H1 (cell line): ENCODE measurements around the gene ZNF423. TPM values are rescaled to one million over a fixed set of nuclear protein-coding genes. Genes with fewer than 3 reads are reported as not detected.
A peak's percentile ranks its signal among the peaks of the same experiment; 100 is the strongest.

ENCODE experiments used
- CTCF ChIA-PET: fragments of 300-600 bp; sonication (Branson Sonifier 250); formaldehyde crosslinking; loops from one replicate; lab custom pipeline; 2021; ENCODE audit not compliant: partially characterized antibody; lab: Charles Lee
- POLR2A ChIA-PET: fragments of 300-600 bp; sonication (Branson Sonifier 250); formaldehyde crosslinking; loops from one replicate; lab custom pipeline; 2021; ENCODE audit warnings: inconsistent platforms; ENCODE audit not compliant: partially characterized antibody; lab: Charles Lee
- DNase-seq, 2 experiments: peaks; one replicate each; pipeline versions ENCODE4 v3.0.0 to v3.0.0-alpha.2; 2010 to 2022; ENCODE audit warnings: low spot score in 2 of 2, low read depth in 1 of 2, mixed read lengths in 1 of 2
- FAIRE-seq: peaks from 2 replicates; lab custom pipeline; 2011; peaks lifted over from hg19 to GRCh38; lab: Jason Lieb, UNC
- H2AFZ ChIP-seq: 2 replicates; pipeline ENCODE4 v1.8.1; 2012; ENCODE audit warnings: low read length, inconsistent platforms
- H2AK5ac ChIP-seq: 2 replicates; pipeline ENCODE4 v1.6.1; 2013; ENCODE audit warnings: low read depth, low read length
- H2BK120ac ChIP-seq: replicated peaks from 2 replicates; pipeline ENCODE3; 2013; ENCODE audit warnings: low read depth, low read length, inconsistent platforms
- H2BK12ac ChIP-seq: 2 replicates; pipeline ENCODE4 v1.6.1; 2013; ENCODE audit warnings: low read depth, low read length
- H2BK15ac ChIP-seq: 2 replicates; pipeline ENCODE4 v1.6.1; 2013; ENCODE audit warnings: low read length
- H2BK20ac ChIP-seq: 2 replicates; pipeline ENCODE4 v1.6.1; 2013; ENCODE audit warnings: low read length
- H2BK5ac ChIP-seq: 2 replicates; pipeline ENCODE4 v1.6.1; 2013; ENCODE audit warnings: low read depth, low read length
- H3K14ac ChIP-seq: 2 replicates; pipeline ENCODE4 v1.6.1; 2013; ENCODE audit warnings: inconsistent platforms; ENCODE audit not compliant: insufficient read length
- H3K18ac ChIP-seq: 2 replicates; pipeline ENCODE4 v1.6.1; 2013; ENCODE audit warnings: low read length; ENCODE audit errors: extremely low read depth
- H3K23ac ChIP-seq: 2 replicates; pipeline ENCODE4 v1.6.1; 2013; ENCODE audit warnings: inconsistent platforms; ENCODE audit not compliant: insufficient read length
- H3K23me2 ChIP-seq: 2 replicates; pipeline ENCODE4 v1.6.1; 2013; ENCODE audit warnings: low read depth, low read length
- H3K27ac ChIP-seq: 2 replicates; pipeline ENCODE4 v1.6.1; 2011; ENCODE audit warnings: low read depth, low read length, inconsistent platforms
- H3K27me3 ChIP-seq, 4 experiments: replicated peaks in 1 of 4; 1 replicate in 1 of 4; 2 replicates in 3 of 4; pipeline versions ENCODE4 v1.6.1 to v1.8.1; 2011 to 2013; ENCODE audit warnings: low read length in 3 of 4, mild to moderate bottlenecking in 3 of 4, inconsistent platforms in 2 of 4, mixed read lengths in 2 of 4, moderate library complexity in 1 of 4; ENCODE audit not compliant: control insufficient read depth in 3 of 4, insufficient read depth in 3 of 4; ENCODE audit errors: extremely low read depth in 1 of 4
- H3K36me3 ChIP-seq, 4 experiments: 2 replicates each; pipeline versions ENCODE4 v1.6.1 to v1.8.1; 2011 to 2013; ENCODE audit warnings: mild to moderate bottlenecking in 4 of 4, low read length in 3 of 4, moderate library complexity in 2 of 4, control low read depth in 1 of 4, inconsistent platforms in 1 of 4; ENCODE audit not compliant: insufficient read depth in 4 of 4, control insufficient read depth in 2 of 4
- H3K4ac ChIP-seq: replicated peaks from 2 replicates; pipeline ENCODE3; 2013; ENCODE audit warnings: low read length, low read depth, mixed read lengths, inconsistent platforms; ENCODE audit not compliant: insufficient read length
- H3K4me1 ChIP-seq, 4 experiments: replicated peaks in 1 of 4; 1 replicate in 1 of 4; 2 replicates in 3 of 4; pipeline versions ENCODE4 v1.6.1 to v1.8.1; 2011 to 2013; ENCODE audit warnings: low read length in 3 of 4, inconsistent platforms in 2 of 4, mixed read lengths in 1 of 4; ENCODE audit not compliant: insufficient read depth in 4 of 4, control insufficient read depth in 3 of 4
- H3K4me2 ChIP-seq, 2 experiments: 2 replicates each; pipeline versions ENCODE4 v1.6.1 to v1.8.1; 2011 to 2013; ENCODE audit warnings: low read depth in 2 of 2, low read length in 2 of 2, control low read depth in 1 of 2, inconsistent platforms in 1 of 2, mild to moderate bottlenecking in 1 of 2; ENCODE audit not compliant: insufficient read depth in 1 of 2
- H3K4me3 ChIP-seq, 4 experiments: fragments of 200-600, 300-600 bp in 1 of 4; sonication (generic), shearing (Covaris generic), sonication (Bioruptor Twin) in 1 of 4; 2 replicates each; pipeline versions ENCODE4 v1.5.1 to v1.8.1; 2011 to 2016; ENCODE audit warnings: low read length in 4 of 4, low read depth in 3 of 4, control low read depth in 2 of 4, inconsistent platforms in 2 of 4, mild to moderate bottlenecking in 2 of 4, mixed read lengths in 1 of 4, moderate library complexity in 1 of 4; ENCODE audit not compliant: insufficient read depth in 2 of 4; ENCODE audit errors: extremely low read depth in 1 of 4
- H3K56ac ChIP-seq: replicated peaks from 2 replicates; pipeline ENCODE3; 2013; ENCODE audit warnings: low read depth, mild to moderate bottlenecking, mixed read lengths, low read length, inconsistent platforms; ENCODE audit not compliant: insufficient read length
- H3K79me1 ChIP-seq: 2 replicates; pipeline ENCODE4 v1.6.1; 2013; ENCODE audit warnings: low read depth, low read length, control low read depth
- H3K79me2 ChIP-seq, 2 experiments: 2 replicates each; pipeline versions ENCODE4 v1.6.1 to v1.8.1; 2012 to 2013; ENCODE audit warnings: low read length in 2 of 2, mild to moderate bottlenecking in 2 of 2, inconsistent platforms in 1 of 2; ENCODE audit not compliant: insufficient read depth in 2 of 2, control insufficient read depth in 1 of 2
- H3K9ac ChIP-seq, 4 experiments: replicated peaks in 1 of 4; 1 replicate in 1 of 4; 2 replicates in 3 of 4; pipeline versions ENCODE4 v1.6.1 to v1.8.1; 2011 to 2013; ENCODE audit warnings: low read depth in 3 of 4, low read length in 3 of 4, control low read depth in 2 of 4, mild to moderate bottlenecking in 2 of 4, moderate library complexity in 2 of 4, inconsistent platforms in 1 of 4; ENCODE audit errors: extremely low read depth in 1 of 4
- H3K9me3 ChIP-seq, 2 experiments: 2 replicates each; pipeline versions ENCODE4 v1.6.1 to v1.8.1; 2012 to 2013; ENCODE audit warnings: mild to moderate bottlenecking in 2 of 2, moderate library complexity in 2 of 2, control low read depth in 1 of 2, inconsistent platforms in 1 of 2, low read depth in 1 of 2, low read length in 1 of 2, mixed read lengths in 1 of 2; ENCODE audit not compliant: insufficient read depth in 2 of 2
- H4K20me1 ChIP-seq, 2 experiments: replicated peaks in 1 of 2; 2 replicates each; pipeline versions ENCODE3 to v1.8.1; 2011 to 2013; ENCODE audit warnings: inconsistent platforms in 2 of 2, low read length in 2 of 2, mild to moderate bottlenecking in 1 of 2; ENCODE audit not compliant: insufficient read depth in 2 of 2, control insufficient read depth in 1 of 2
- H4K5ac ChIP-seq: 2 replicates; pipeline ENCODE4 v1.6.1; 2013; ENCODE audit warnings: low read length, low read depth, mixed read lengths, inconsistent platforms; ENCODE audit not compliant: insufficient read length
- H4K8ac ChIP-seq: 2 replicates; pipeline ENCODE4 v1.8.0; 2013; ENCODE audit warnings: mild to moderate bottlenecking, moderate library complexity, low read length, inconsistent platforms; ENCODE audit not compliant: insufficient read depth; ENCODE audit errors: extremely low read depth
- H4K91ac ChIP-seq: replicated peaks from 2 replicates; pipeline ENCODE3; 2013; ENCODE audit warnings: low read length, mixed read lengths, inconsistent platforms; ENCODE audit not compliant: insufficient read length
- BACH1 ChIP-seq: IDR thresholded peaks from 2 replicates; pipeline ENCODE4 v1.6.1; 2012; ENCODE audit warnings: low read length, improper control_type of control experiment
- CBX8 ChIP-seq: fragments of 300-800, 300-1000 bp; sonication (generic); IDR thresholded peaks from 2 replicates; pipeline ENCODE4 v1.7.1; 2016; ENCODE audit warnings: low read depth, low read length, borderline replicate concordance
- HDAC2 ChIP-seq, 2 experiments: fragments of 300-600 bp in 1 of 2; sonication (generic) in 1 of 2; IDR thresholded peaks; 2 replicates each; pipeline ENCODE4 v1.6.1; 2011 to 2012; ENCODE audit warnings: low read depth in 2 of 2, low read length in 2 of 2, mild to moderate bottlenecking in 2 of 2, moderate library complexity in 2 of 2, borderline replicate concordance in 1 of 2, inconsistent platforms in 1 of 2
- KDM5A ChIP-seq: fragments of 200-600 bp; IDR thresholded peaks from 2 replicates; pipeline ENCODE4 v1.7.1; 2012; ENCODE audit warnings: mild to moderate bottlenecking, low read length, inconsistent platforms, mixed read lengths
- POLR2AphosphoS5 ChIP-seq: IDR thresholded peaks from 2 replicates; pipeline ENCODE4 v1.6.1; 2011; ENCODE audit warnings: low read depth, low read length
- RNF2 ChIP-seq: fragments of 200-900, 300-1000 bp; sonication (generic); IDR thresholded peaks from 2 replicates; pipeline ENCODE4 v1.7.1; 2016; ENCODE audit warnings: borderline replicate concordance, low read depth, mild to moderate bottlenecking, antibody characterized with exemption, low read length; ENCODE audit not compliant: poor library complexity, severe bottlenecking; ENCODE audit errors: missing control alignments
- TAF1 ChIP-seq: IDR thresholded peaks from 2 replicates; pipeline ENCODE4 v1.6.1; 2011; ENCODE audit warnings: mild to moderate bottlenecking, low read depth, low read length
- WGBS, 2 experiments: shearing (Covaris generic) in 1 of 2; methylation state at CpG; one replicate each; pipeline versions ENCODE4 v1.1.6 to v1.1.7; 2013 to 2015; ENCODE audit warnings: low lambda C conversion rate in 2 of 2, mixed read lengths in 2 of 2, inconsistent platforms in 1 of 2, low coverage in 1 of 2, missing lambda C conversion rate in 1 of 2; ENCODE audit not compliant: insufficient replicate concordance in 2 of 2, insufficient coverage in 1 of 2, insufficient read length in 1 of 2; ENCODE audit errors: extremely low coverage in 1 of 2, missing lambda C conversion rate in 1 of 2; 5-methylcytosine and 5-hydroxymethylcytosine counted together
- polyA plus RNA-seq, 7 experiments: library from polyadenylated mRNA; depleted of rRNA in 3 of 7; stranded (reverse) in 5 of 7; unstranded in 2 of 7; fragments of >200 nt in 5 of 7; fragments of 200-250 nt in 2 of 7; gene quantifications; 1 replicate in 5 of 7; 2 replicates in 1 of 7; 4 replicates in 1 of 7; pipeline versions ENCODE4 v1.2.1 to v1.2.3, GENCODE V29; 2011 to 2013; ENCODE audit warnings: missing spikeins in 2 of 7, mixed read lengths in 2 of 7
- total RNA-seq: library from RNA; stranded (reverse); fragmentation: NEBNext Ultra II Directional; extraction: Animal tissue kit (Norgen Biotek cat#: 25700); gene quantifications from 2 replicates; pipeline ENCODE4 v1.2.1, GENCODE V29; 2021
- TF ChIP-seq, protein P1 (sequence below): IDR thresholded peaks from 2 replicates; pipeline ENCODE4 v1.6.1; 2011; ENCODE audit warnings: low read depth, mild to moderate bottlenecking, low read length; ENCODE audit not compliant: insufficient read depth
- TF ChIP-seq, protein P2 (sequence below): IDR thresholded peaks from 2 replicates; pipeline ENCODE4 v1.6.1; 2012; ENCODE audit warnings: inconsistent platforms

ZNF423 gene
- total and polyA plus RNA-seq, 2 of the 8 experiments (the other 6 are each of a cell fraction or from before 2014, with no cell fraction given) = 38.2 to 52.3 TPM

DNA sequence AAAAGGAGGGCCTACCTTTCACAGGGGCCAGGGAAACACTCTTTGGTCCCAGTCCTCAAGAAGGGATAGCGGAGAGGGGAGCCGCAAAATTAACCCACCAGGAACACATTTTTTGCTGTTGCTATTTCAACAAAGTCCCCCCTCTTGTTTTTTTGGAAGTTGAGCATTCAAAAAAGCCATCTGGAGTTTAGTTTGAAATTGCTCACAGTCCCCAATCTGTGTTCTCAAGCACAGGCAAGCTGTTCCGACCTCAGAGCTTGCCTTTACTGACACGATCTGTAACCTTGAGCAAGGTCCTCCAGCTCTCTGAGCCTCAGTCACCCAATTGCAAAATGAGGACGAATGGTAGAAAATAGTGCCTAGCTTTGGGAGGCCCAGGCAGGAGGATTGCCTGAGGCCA lies 131.1 kb downstream of the ZNF423 start:
- H3K4me1 ChIP-seq = peaks cover 0 to 2% (median under 1%) of the 10 kb centered on the region in 4 experiments; a peak in 1 of 7 replicates
- H3K27ac ChIP-seq = no peak overlapping the region
- peaks cover 0 to 12% of the 10 kb centered on the region in 2 experiments; a peak in 2 of 4 replicates for H3K79me2 ChIP-seq
- no peak overlapping the region for H2AFZ ChIP-seq
- H3K18ac ChIP-seq = no peak overlapping the region
- H3K27me3 ChIP-seq = no peaks in the 10 kb centered on the region
- H2BK12ac ChIP-seq = no peak overlapping the region
- no peak overlapping the region for H3K4me2 ChIP-seq
- no peak overlapping the region for H2BK15ac ChIP-seq
- TF ChIP-seq, protein P1, sequence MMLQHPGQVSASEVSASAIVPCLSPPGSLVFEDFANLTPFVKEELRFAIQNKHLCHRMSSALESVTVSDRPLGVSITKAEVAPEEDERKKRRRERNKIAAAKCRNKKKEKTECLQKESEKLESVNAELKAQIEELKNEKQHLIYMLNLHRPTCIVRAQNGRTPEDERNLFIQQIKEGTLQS = no peak
- no peak for TF ChIP-seq KDM5A
- TF ChIP-seq TAF1 = no peak
- no peak for TF ChIP-seq POLR2AphosphoS5
- TF ChIP-seq BACH1 = no peak
- no peak for TF ChIP-seq RNF2
- TF ChIP-seq HDAC2 (IDR thresholded peaks at IDR 0.05; ENCODE audit: borderline replicate concordance in 1 of 2, low read depth in 2 of 2, low read length in 2 of 2) = no peak
- TF ChIP-seq CBX8 = no peak
- TF ChIP-seq, protein P2, sequence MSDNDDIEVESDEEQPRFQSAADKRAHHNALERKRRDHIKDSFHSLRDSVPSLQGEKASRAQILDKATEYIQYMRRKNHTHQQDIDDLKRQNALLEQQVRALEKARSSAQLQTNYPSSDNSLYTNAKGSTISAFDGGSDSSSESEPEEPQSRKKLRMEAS = no peak
- peaks cover under 1 to 3% (median 2%) of the 10 kb centered on the region in 4 experiments; a peak in 3 of 8 replicates for H3K36me3 ChIP-seq
- H2BK5ac ChIP-seq = no peak overlapping the region
- H3K4ac ChIP-seq = no peak overlapping the region
- FAIRE-seq (no peak), DNase-seq (no peak)
- H3K4me3 ChIP-seq = no peak overlapping the region
- H3K23ac ChIP-seq = no peak overlapping the region
- H3K56ac ChIP-seq = no peak overlapping the region
- peak overlapping the region; percentile 30; the same call in 1 of the 2 replicates for H4K8ac ChIP-seq
- no peak overlapping the region for H2AK5ac ChIP-seq
- no peak overlapping the region for H4K5ac ChIP-seq
- H3K9ac ChIP-seq = no peak overlapping the region
- peaks cover 1 to 3% of the 10 kb centered on the region in 2 experiments; a peak in 1 of 4 replicates for H3K9me3 ChIP-seq
- POLR2A ChIA-PET = interaction anchor here (1.0 kb wide), 1 partner anchor 28 kb away, joined by 3 read pairs; no protein-coding TSS in a partner anchor
- H3K14ac ChIP-seq = no peak overlapping the region
- no peak overlapping the region for H4K91ac ChIP-seq
- no peaks in the 10 kb centered on the region; the same call in 1 of the 2 replicates for H3K23me2 ChIP-seq
- H2BK20ac ChIP-seq = no peak overlapping the region
- WGBS, 2 experiments = 91% methylated on average over 5 of the region's 5 CpGs; no CpG with 5 or more reads in 1 of the 2 experiments
- no peak overlapping the region for H2BK120ac ChIP-seq
- peaks cover 2% of the 10 kb centered on the region for H3K79me1 ChIP-seq
- CTCF ChIA-PET = interaction anchor here (0.9 to 1.3 kb wide), 5 partner anchors 10 to 116 kb away, joined by 3 to 5 read pairs (median 4); no protein-coding TSS in a partner anchor
- H4K20me1 ChIP-seq = no peaks in the 10 kb centered on the region
